Vagina (tissue), 2 donors: ENCODE data around the gene PLAAT4. TPM values are rescaled to one million over a fixed set of nuclear protein-coding genes. Genes with fewer than 3 reads are reported as not detected.

Experiments
- DNase-seq, 2 donors: peaks; one replicate each; pipeline ENCODE4 v3.0.0-alpha.2; 2017; ENCODE audit errors: extremely low spot score in 2 of 2
- H3K27ac ChIP-seq: fragments of 200-600 bp; sonication (generic); one replicate; pipeline ENCODE4 v1.5.1; 2019
- H3K27me3 ChIP-seq: fragments of 200-600 bp; sonication (generic); one replicate; pipeline ENCODE4 v1.5.1; 2019
- H3K36me3 ChIP-seq, 2 donors: fragments of 200-600 bp; sonication (generic); one replicate each; pipeline ENCODE4 v1.5.1; 2017 to 2019
- H3K4me1 ChIP-seq: fragments of 200-600 bp; sonication (generic); one replicate; pipeline ENCODE4 v1.5.1; 2019
- H3K4me3 ChIP-seq, 2 donors: fragments of 200-600 bp; sonication (generic); 1 replicate in 1 of 2; 2 replicates in 1 of 2; pipeline ENCODE4 v1.5.1; 2016 to 2019
- H3K9me3 ChIP-seq: fragments of 200-600 bp; sonication (generic); one replicate; pipeline ENCODE4 v1.5.1; 2019
- POLR2A ChIP-seq, 2 donors: fragments of 450-650 bp; IDR thresholded peaks; one replicate each; pipeline ENCODE4 v1.6.1; 2017; ENCODE audit warnings: antibody characterized with exemption in 2 of 2, mild to moderate bottlenecking in 2 of 2, moderate library complexity in 2 of 2
- POLR2AphosphoS5 ChIP-seq, 2 donors: sonication (generic); formaldehyde crosslinking; IDR thresholded peaks; one replicate each; pipeline ENCODE4 v1.9.0; 2017; ENCODE audit warnings: antibody characterized with exemption in 2 of 2, mild to moderate bottlenecking in 2 of 2, low read depth in 1 of 2; ENCODE audit not compliant: insufficient read depth in 1 of 2
- intact Hi-C: fragments of 100-400 bp; cut with DNase I; formaldehyde crosslinking; loops from one replicate; pipeline ENCODE4 v1.15.1; 2023
- total RNA-seq: library from RNA; depleted of rRNA; stranded (reverse); fragments of >200 nt; gene quantifications from one replicate; pipeline ENCODE4 v1.2.3, GENCODE V29; 2016
- TF ChIP-seq, protein P1 (sequence below), 3 experiments: fragments of 450-650 bp in 2 of 3; fragments of 200-600 bp in 1 of 3; sonication (generic) in 1 of 3; IDR thresholded peaks; one replicate each; pipeline ENCODE4 v1.5.1; 2017 to 2019; ENCODE audit warnings: antibody characterized with exemption in 3 of 3, mild to moderate bottlenecking in 2 of 3, moderate library complexity in 2 of 3

Gene PLAAT4
- total RNA-seq, 1 donor from 2014 or later: 43.5 TPM

DNA sequence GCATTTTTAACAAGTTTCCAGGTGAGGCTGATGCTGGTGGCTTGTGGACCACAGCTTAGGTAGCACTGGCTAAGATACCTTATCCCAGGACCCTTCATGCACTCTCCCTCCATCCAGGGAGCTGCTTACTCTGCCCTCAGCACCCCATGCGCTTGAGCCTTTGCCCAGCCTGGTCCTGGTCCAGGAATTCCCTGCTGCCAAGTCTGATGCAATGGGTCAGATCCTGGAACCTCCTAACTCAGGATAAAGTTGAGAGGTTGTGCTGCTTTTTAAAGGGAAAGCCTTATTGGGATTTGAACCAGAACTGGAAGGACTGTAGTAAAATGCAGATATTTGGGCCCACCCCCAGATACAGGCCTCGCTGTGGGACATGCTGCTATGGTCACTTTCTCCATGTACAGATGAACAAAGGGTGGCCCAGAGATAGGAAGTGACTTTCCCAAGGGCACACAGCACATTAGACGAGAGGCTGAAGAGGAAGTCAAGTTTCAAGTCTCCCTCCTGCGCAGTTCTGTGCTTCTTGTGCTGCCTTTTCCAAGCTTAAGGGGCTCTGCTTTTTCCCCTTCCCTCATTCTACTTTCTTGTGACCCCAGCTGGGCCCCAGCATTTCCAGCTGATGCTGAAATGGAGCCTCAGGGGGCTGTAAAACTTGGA is 31.5 kb upstream of the PLAAT4 start:
- Histone ChIP-seq H3K27me3 (no peaks in the 10 kb centered on the region), H3K36me3 (no peaks in the 10 kb centered on the region), H3K27ac (no peak overlapping the region), H3K4me1 (no peaks in the 10 kb centered on the region), H3K9me3 (peaks cover 4% of the 10 kb centered on the region), H3K4me3 (no peak overlapping the region)
- intact Hi-C loops: no loop called here
- no peak for DNase-seq
- TF ChIP-seq, protein P1, sequence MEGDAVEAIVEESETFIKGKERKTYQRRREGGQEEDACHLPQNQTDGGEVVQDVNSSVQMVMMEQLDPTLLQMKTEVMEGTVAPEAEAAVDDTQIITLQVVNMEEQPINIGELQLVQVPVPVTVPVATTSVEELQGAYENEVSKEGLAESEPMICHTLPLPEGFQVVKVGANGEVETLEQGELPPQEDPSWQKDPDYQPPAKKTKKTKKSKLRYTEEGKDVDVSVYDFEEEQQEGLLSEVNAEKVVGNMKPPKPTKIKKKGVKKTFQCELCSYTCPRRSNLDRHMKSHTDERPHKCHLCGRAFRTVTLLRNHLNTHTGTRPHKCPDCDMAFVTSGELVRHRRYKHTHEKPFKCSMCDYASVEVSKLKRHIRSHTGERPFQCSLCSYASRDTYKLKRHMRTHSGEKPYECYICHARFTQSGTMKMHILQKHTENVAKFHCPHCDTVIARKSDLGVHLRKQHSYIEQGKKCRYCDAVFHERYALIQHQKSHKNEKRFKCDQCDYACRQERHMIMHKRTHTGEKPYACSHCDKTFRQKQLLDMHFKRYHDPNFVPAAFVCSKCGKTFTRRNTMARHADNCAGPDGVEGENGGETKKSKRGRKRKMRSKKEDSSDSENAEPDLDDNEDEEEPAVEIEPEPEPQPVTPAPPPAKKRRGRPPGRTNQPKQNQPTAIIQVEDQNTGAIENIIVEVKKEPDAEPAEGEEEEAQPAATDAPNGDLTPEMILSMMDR (IDR thresholded peaks at IDR 0.05): no peak
- TF ChIP-seq POLR2A (IDR thresholded peaks at IDR 0.05) (no peak), POLR2AphosphoS5 (IDR thresholded peaks at IDR 0.05; ENCODE audit: insufficient read depth in 1 of 2, low read depth in 1 of 2) (no peak)

DNA sequence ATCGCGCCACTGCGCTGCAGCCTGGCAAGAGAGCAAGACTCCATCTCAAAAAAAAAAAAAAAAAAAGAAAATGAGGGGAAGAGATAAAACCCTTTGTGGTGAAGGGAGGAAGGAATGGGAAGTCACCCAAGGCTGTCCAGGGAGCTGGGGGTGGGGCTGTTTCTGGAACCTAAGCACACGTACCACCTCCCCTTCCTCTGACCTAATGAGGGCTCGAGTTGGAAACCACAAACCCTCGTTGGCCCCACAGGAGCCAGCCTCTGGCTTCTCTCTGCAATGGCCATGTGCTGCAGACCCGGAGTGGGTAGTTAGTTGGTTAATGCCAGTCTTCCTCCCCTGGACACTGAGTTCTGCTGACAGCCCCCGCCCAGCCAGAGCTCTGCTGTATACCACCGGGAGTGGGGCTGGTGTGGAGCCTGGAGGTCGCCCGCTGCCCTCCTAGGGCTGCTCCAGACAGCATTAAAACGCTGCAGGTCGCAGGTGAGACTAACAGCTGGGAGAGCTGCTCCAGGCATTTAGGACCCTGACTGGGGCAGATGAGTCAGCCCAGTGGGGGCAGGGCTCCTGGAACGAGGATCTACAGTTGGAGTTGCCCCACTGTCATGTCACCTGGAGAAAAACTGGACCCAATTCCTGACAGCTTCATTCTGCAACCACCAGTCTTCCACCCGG is 30.6 kb upstream of the PLAAT4 start, which contains the start of gene LGALS12:
TSS of gene LGALS12 (plus strand) at position 228 of the 672 bp plus-strand sequence. CDS start at position 603, 375 bp downstream.
- no peaks in the 10 kb centered on the region for H3K36me3 ChIP-seq
- H3K27me3 ChIP-seq: no peaks in the 10 kb centered on the region
- TF ChIP-seq POLR2AphosphoS5 (IDR thresholded peaks at IDR 0.05; ENCODE audit: insufficient read depth in 1 of 2, low read depth in 1 of 2) (no peak), POLR2A (IDR thresholded peaks at IDR 0.05) (no peak)
- TF ChIP-seq, protein P1 (IDR thresholded peaks at IDR 0.05): no peak
- H3K4me1 ChIP-seq: no peaks in the 10 kb centered on the region
- intact Hi-C loops: no loop called here
- no peak for DNase-seq
- no peak within 1 kb of the TSS for H3K27ac ChIP-seq
- no peaks in the 10 kb centered on the region for H3K9me3 ChIP-seq
- no peak within 1 kb of the TSS for H3K4me3 ChIP-seq

DNA sequence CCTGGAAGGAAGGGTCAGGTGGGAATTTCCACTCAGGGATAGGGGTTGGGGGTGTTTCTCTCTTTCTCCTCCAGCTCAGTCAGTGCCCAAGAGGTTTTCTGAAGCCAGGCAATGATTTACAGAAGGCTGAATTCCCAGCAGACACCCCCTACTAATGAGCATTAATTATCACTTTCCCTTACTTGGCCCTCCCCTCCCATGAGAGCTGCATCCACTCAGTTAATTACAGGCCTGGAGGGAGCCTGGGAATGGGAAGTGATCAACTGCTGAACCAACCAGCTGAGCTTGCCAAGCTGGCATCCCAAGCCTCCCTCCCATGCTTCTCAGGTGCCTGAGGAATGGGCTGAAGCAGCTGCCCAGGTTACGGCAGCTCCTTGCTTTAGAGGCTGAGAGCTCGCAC is 29.7 kb upstream of the PLAAT4 start:
- no peak for DNase-seq
- no peaks in the 10 kb centered on the region for H3K9me3 ChIP-seq
- H3K4me3 ChIP-seq: no peak overlapping the region
- no peak overlapping the region for H3K27ac ChIP-seq
- H3K27me3 ChIP-seq: no peaks in the 10 kb centered on the region
- intact Hi-C loops: no loop called here
- no peaks in the 10 kb centered on the region for H3K36me3 ChIP-seq
- TF ChIP-seq POLR2AphosphoS5 (IDR thresholded peaks at IDR 0.05; ENCODE audit: insufficient read depth in 1 of 2, low read depth in 1 of 2) (no peak), POLR2A (IDR thresholded peaks at IDR 0.05) (no peak)
- TF ChIP-seq, protein P1 (IDR thresholded peaks at IDR 0.05): no peak
- H3K4me1 ChIP-seq: no peaks in the 10 kb centered on the region

DNA sequence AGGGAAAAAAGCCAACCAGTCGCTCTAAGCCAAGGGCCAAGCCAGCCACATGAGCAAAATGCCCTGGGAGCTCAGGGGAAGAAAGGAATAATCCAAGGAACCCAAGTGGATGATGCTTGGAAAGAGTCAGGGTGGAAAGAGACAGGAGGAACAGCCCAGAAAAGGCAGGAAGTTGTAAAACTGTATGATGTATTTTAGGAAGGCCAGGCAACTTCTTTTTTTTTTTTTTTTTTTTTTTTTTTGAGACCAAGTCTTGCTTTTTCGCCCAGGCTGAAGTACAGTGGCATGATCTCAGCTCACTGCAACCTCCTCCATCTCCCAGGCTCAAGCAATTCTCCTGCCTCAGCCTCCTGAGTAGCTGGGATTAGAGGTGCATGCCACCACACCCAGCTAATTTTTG is 29.1 kb upstream of the PLAAT4 start:
- no peak for TF ChIP-seq POLR2AphosphoS5 (IDR thresholded peaks at IDR 0.05; ENCODE audit: insufficient read depth in 1 of 2, low read depth in 1 of 2)
- TF ChIP-seq POLR2A (IDR thresholded peaks at IDR 0.05): no peak
- TF ChIP-seq, protein P1 (IDR thresholded peaks at IDR 0.05): no peak
- Histone ChIP-seq H3K27me3 (no peaks in the 10 kb centered on the region), H3K36me3 (no peaks in the 10 kb centered on the region), H3K4me1 (no peaks in the 10 kb centered on the region), H3K4me3 (no peak overlapping the region), H3K9me3 (no peaks in the 10 kb centered on the region), H3K27ac (no peak overlapping the region)
- intact Hi-C loops: no loop called here
- no peak for DNase-seq

DNA sequence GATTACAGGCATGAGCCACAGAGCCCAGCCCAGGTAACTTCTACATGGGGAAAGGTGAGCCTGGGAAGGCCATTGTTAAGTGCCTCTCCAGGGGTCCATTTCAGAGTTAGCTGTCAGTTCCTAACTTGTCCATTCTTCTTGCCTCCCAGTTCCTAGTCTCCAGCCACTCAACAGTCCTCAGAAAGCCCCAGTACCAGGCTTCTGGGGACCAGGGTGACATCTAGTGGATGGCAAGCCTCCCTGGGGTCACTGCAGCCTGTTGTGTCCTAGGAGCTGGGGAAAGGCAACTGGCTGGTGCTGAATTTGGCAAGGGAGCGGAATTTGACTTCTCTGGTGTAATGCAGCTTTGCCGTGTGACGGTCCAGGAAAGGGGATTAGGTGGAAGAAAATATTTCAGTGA is 28.6 kb upstream of the PLAAT4 start:
- DNase-seq: no peak
- no peak overlapping the region for H3K27ac ChIP-seq
- H3K36me3 ChIP-seq: no peaks in the 10 kb centered on the region
- intact Hi-C loops: no loop called here
- TF ChIP-seq POLR2A (IDR thresholded peaks at IDR 0.05): no peak
- TF ChIP-seq, protein P1 (IDR thresholded peaks at IDR 0.05): no peak
- TF ChIP-seq POLR2AphosphoS5 (IDR thresholded peaks at IDR 0.05; ENCODE audit: insufficient read depth in 1 of 2, low read depth in 1 of 2): no peak
- H3K4me3 ChIP-seq: no peak overlapping the region
- no peaks in the 10 kb centered on the region for H3K27me3 ChIP-seq
- no peaks in the 10 kb centered on the region for H3K4me1 ChIP-seq
- no peaks in the 10 kb centered on the region for H3K9me3 ChIP-seq
